Measurements from ENCODE around the gene PKN2. TPM values are rescaled to one million over a fixed set of nuclear protein-coding genes. Genes with fewer than 3 reads are reported as not detected.

The PKN2 gene
- polyA plus RNA-seq, 3 donors, result 6.9 to 23.0 (median 8.7) TPM

- Histone ChIP-seq H3K36me3 (replicated peaks in 1 of 2; ENCODE audit: control insufficient read depth in 1 of 2, insufficient read depth in 2 of 2, low read length in 2 of 2) (no peaks in the 10 kb centered on the region), H3K4me2 (replicated peaks; ENCODE audit: extremely low read depth, low read length, poor library complexity, severe bottlenecking) (no peak overlapping the region), H3K79me2 (ENCODE audit: insufficient read depth, low read length) (no peaks in the 10 kb centered on the region), H3K4me1 (ENCODE audit: control insufficient read depth in 1 of 2, insufficient read depth in 2 of 2, low read length in 2 of 2) (no peaks in the 10 kb centered on the region), H3K27ac (ENCODE audit: low read depth in 1 of 2, low read length in 2 of 2) (no peak overlapping the region), H2AFZ (ENCODE audit: insufficient read depth, low read depth, low read length, poor library complexity, severe bottlenecking) (no peak overlapping the region), H3K9me3 (replicated peaks in 1 of 2; ENCODE audit: control insufficient read depth in 1 of 2, insufficient read depth in 1 of 2, low read length in 2 of 2) (no peaks in the 10 kb centered on the region), H4K20me1 (ENCODE audit: insufficient read depth, low read length) (no peaks in the 10 kb centered on the region), H3K27me3 (ENCODE audit: control insufficient read depth in 2 of 2, insufficient read depth in 2 of 2, low read length in 2 of 2) (no peaks in the 10 kb centered on the region), H3K9ac (ENCODE audit: insufficient read depth, low read length, poor library complexity, severe bottlenecking) (no peak overlapping the region), H3K4me3 (replicated peaks in 1 of 3; ENCODE audit: low read depth in 2 of 3, low read length in 3 of 3) (no peak overlapping the region)
- Mint-ChIP-seq H3K36me3 (no peaks in the 10 kb centered on the region), H3K9me3 (peaks cover 0 to 4% (median 0%) of the 10 kb centered on the region in 7 donors), H3K4me1 (no peaks in the 10 kb centered on the region), H3K4me3 (no peak overlapping the region), H3K27me3 (ENCODE audit: low read depth in 3 of 3) (peaks cover 1 to 4% (median 2%) of the 10 kb centered on the region in 3 donors), H3K27ac (no peak overlapping the region)
- TF ChIP-seq, protein P1, sequence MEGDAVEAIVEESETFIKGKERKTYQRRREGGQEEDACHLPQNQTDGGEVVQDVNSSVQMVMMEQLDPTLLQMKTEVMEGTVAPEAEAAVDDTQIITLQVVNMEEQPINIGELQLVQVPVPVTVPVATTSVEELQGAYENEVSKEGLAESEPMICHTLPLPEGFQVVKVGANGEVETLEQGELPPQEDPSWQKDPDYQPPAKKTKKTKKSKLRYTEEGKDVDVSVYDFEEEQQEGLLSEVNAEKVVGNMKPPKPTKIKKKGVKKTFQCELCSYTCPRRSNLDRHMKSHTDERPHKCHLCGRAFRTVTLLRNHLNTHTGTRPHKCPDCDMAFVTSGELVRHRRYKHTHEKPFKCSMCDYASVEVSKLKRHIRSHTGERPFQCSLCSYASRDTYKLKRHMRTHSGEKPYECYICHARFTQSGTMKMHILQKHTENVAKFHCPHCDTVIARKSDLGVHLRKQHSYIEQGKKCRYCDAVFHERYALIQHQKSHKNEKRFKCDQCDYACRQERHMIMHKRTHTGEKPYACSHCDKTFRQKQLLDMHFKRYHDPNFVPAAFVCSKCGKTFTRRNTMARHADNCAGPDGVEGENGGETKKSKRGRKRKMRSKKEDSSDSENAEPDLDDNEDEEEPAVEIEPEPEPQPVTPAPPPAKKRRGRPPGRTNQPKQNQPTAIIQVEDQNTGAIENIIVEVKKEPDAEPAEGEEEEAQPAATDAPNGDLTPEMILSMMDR (IDR thresholded peaks at IDR 0.05), result no peak
- intact Hi-C loops (cut with micrococcal nuclease), result no loop called here
- no peak for DNase-seq
Measured at GRCh38 chr1:88646476-88647248, 37.4 kb upstream of the PKN2 start.

DNA sequence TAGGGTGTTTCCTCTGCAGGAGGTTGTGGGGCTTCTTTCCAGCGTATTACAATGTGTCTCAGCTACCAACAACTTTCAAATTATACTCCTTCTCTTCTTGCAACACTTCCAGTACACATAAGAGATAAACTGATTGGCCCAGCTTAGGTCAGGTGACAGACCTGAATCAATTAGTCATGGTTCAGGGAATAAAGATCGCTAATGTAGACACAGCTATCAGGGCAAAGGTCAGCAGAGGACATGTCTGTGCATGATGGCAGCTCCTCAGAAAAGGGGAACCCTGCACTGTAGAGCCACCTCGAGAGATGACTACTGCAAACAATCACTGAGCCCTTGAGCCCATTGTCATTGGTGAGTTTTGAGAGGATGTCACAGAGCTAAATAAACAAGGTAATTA, 36.8 kb upstream of the PKN2 start:
- H3K4me3 Mint-ChIP-seq, result no peak overlapping the region
- Histone ChIP-seq H3K9ac (ENCODE audit: insufficient read depth, low read length, poor library complexity, severe bottlenecking) (no peak overlapping the region), H3K4me1 (ENCODE audit: control insufficient read depth in 1 of 2, insufficient read depth in 2 of 2, low read length in 2 of 2) (no peaks in the 10 kb centered on the region), H4K20me1 (ENCODE audit: insufficient read depth, low read length) (no peaks in the 10 kb centered on the region), H3K27ac (ENCODE audit: low read depth in 1 of 2, low read length in 2 of 2) (no peak overlapping the region), H3K27me3 (ENCODE audit: control insufficient read depth in 2 of 2, insufficient read depth in 2 of 2, low read length in 2 of 2) (no peaks in the 10 kb centered on the region), H3K4me3 (replicated peaks in 1 of 3; ENCODE audit: low read depth in 2 of 3, low read length in 3 of 3) (no peak overlapping the region), H3K79me2 (ENCODE audit: insufficient read depth, low read length) (no peaks in the 10 kb centered on the region), H2AFZ (ENCODE audit: insufficient read depth, low read depth, low read length, poor library complexity, severe bottlenecking) (no peak overlapping the region), H3K36me3 (replicated peaks in 1 of 2; ENCODE audit: control insufficient read depth in 1 of 2, insufficient read depth in 2 of 2, low read length in 2 of 2) (no peaks in the 10 kb centered on the region), H3K9me3 (replicated peaks in 1 of 2; ENCODE audit: control insufficient read depth in 1 of 2, insufficient read depth in 1 of 2, low read length in 2 of 2) (no peaks in the 10 kb centered on the region), H3K4me2 (replicated peaks; ENCODE audit: extremely low read depth, low read length, poor library complexity, severe bottlenecking) (no peak overlapping the region)
- H3K27ac Mint-ChIP-seq, result no peak overlapping the region
- no peaks in the 10 kb centered on the region for H3K4me1 Mint-ChIP-seq
- peak; percentile 3 to 21 (median 17) for DNase-seq
- intact Hi-C loops (cut with micrococcal nuclease), result no loop called here
- TF ChIP-seq, protein P1 (IDR thresholded peaks at IDR 0.05), result no peak
- WGBS (ENCODE audit: insufficient coverage), result 85% methylated on average over 1 of the region's 3 CpGs
- H3K27me3 Mint-ChIP-seq (ENCODE audit: low read depth in 3 of 3), result peaks cover 1 to 4% (median 2%) of the 10 kb centered on the region in 3 donors
- H3K36me3 Mint-ChIP-seq, result no peaks in the 10 kb centered on the region
- peaks cover 0 to 4% (median 0%) of the 10 kb centered on the region in 7 donors for H3K9me3 Mint-ChIP-seq

All from CD14-positive monocyte (primary cell).